HG03095 (cell line): ENCODE data around the gene MAST2.
"Not testable (repeated sequence)": the region's sequence is repeated elsewhere in the genome, so short reads cannot be mapped to it uniquely, and the experiment has no call there.

Experiments
- ATAC-seq: cut with Tn5 transposase; IDR thresholded peaks from one replicate; pipeline ENCODE4 v1.9.1; 2021; ENCODE audit warnings: moderate library complexity; ENCODE audit not compliant: unreplicated experiment

Gene MAST2

GRCh38 chr1:45809761-45810160 lies 6.3 kb downstream of the MAST2 start:
- no peak for ATAC-seq

- no peak for ATAC-seq
These were observed 11.4 kb downstream of the MAST2 start for GRCh38 chr1:45814776-45815175.

DNA sequence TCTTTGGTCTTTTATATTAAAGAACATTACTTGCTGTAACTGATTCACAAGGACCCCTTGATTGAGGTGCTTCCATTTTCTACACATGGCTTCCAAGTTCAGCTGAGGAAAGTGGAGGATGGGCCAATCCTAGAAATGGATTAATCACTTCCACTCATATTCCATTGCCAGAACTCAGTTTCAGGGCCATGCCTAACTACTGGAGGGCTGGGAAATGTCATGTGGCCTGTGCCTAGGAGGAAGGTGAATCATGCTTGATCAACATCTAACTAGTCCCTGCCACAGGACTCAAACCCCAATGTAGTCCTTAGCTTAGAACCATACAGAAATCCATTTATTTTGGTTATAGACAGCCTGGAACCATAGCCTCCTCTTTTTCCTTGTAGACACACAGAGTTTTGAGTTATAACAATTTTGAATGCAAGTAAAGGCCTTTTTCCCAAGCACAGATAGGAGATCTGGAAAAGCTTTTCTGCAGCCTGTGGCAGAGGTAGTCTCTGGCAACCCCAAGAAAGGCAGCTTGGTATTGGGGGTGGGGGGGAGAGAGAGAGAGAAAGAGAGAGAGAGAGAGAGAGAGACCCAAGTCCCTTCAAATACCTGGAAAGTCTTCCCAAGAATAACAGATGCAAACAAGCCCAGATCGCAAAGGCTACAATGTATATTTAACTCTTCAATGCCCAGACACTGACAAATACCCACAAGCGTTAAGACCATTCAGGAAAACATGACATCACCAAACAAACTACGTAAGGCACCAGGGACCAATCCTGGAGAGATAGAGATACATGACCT lies 12.5 kb downstream of the MAST2 start:
- ATAC-seq = no peak

DNA sequence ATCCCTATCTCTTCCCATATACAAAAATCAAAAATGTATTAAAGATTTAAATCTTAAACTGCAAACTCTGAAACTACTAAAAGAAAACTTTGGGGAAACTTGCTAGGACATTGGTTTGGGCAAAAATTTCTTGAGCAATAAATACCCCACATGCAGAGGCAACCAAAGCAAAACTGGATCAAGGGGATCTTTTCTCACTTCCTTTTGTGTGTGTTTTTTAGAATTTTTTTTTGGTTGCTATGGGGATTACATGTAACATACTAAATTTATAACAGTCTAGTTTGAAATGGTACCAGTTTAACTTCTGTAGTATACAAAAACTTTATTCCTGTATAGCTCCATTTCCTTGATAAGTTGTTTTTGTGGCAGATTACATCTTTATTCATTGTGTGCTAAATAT lies 16.8 kb downstream of the MAST2 start:
- no peak for ATAC-seq

- no peak for ATAC-seq
These were observed 17.4 kb downstream of the MAST2 start for GRCh38 chr1:45820788-45821187.

DNA sequence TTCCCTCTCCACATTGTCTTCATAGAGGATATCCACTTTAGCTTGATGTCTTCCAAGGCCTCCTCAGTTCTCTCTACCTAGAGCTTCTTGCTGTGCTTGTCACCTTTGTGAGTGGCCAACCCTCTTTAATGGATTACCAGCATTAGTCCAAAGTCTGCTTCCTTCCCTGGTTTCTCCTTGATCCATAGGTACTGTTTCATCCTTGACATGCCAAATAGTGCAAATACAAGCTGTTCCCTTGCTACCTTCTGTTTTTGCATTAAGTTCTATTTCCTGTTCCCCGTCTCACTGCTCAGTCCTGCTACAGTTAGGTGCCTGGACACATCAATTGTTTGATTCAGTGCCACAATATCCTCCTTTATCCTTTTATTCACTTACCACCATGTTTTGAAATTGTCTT lies 19.2 kb downstream of the MAST2 start:
- no peak for ATAC-seq

- no peak for ATAC-seq
These were observed 21.2 kb downstream of the MAST2 start for GRCh38 chr1:45824607-45825006.

- ATAC-seq = no peak
These were observed 23.8 kb downstream of the MAST2 start for GRCh38 chr1:45827256-45827655.

DNA sequence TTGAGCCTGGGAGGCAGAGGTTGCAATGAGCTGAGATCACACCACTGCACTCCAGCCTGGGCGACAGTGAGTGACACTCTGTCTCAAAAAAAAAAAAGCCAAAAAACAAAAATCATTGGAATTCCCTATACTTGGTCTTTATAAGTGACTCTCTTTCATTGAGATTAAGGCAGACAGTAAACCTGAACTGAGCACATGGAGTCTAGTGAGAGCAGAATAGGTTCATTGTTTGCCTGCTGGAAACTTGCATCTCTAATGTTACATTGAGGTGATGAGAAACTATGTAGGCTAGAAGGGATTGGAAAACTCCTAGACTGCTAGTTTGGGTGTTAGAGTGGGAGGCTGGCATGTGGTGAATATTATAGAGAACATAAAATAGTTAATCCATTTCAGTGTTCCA lies 25.4 kb downstream of the MAST2 start:
- no peak for ATAC-seq

- no peak for ATAC-seq
These were observed 29.9 kb downstream of the MAST2 start for GRCh38 chr1:45833361-45833760.

DNA sequence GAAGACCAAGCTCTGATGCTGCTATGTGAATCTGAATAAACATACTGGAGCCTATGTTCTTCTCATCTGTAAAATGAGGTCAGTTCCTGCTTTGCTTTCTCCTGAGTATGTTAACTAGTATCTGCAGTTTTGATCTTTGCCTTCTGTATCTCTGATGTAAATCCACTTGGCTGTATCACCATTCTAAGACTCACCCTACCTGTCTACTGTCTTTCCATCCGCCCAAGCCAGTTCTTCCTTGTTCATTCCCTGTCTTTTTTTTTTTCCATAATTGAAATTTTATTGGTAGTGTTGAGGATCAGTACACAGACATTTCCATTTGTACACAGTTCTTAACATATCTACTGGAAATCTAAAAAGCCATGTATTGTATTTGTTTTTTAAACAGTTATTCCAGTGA lies 31.3 kb downstream of the MAST2 start:
- no peak for ATAC-seq

- ATAC-seq = no peak
These were observed 33.0 kb downstream of the MAST2 start for GRCh38 chr1:45836451-45836850.

DNA sequence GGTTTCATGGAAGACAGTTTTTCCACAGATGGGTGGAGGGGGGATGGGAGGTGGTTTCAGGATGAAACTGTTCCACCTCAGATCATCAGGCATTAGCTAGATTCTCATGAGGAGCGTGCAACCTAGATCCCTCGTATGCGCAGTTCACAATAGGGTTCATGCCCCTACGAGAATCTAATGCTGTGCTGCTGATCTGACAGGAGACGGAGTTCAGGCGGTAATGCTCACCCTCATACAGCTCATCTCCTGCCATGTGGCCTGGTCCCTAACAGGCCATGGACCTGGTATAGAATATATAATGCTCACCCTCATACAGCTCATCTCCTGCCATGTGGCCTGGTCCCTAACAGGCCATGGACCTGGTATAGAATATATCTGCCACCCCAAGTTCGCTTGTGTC lies 33.4 kb downstream of the MAST2 start:
- ATAC-seq = not testable (repeated sequence)

DNA sequence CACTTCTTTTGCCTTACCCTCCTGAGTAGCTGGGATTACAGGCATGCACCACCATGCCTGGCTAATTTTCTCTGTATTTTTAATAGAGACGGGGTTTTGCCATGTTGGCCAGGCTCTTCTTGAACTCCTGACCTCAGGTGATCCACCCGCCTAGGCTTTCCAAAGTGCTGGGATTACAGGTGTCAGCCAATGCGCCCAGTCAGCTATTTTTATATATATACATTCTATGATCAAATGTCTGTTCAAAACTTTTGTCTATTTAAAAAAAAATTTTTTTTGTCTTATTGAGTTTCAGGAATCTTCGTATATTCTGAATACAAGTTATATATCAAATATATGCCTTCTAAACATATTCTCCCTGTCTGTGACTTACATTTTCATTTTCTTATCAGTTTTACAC lies 34.9 kb downstream of the MAST2 start:
- ATAC-seq = not testable (repeated sequence)

- no peak for ATAC-seq
These were observed 37.3 kb downstream of the MAST2 start for GRCh38 chr1:45840704-45841103.

- ATAC-seq = no peak
These were observed 39.4 kb downstream of the MAST2 start for GRCh38 chr1:45842786-45843185.

DNA sequence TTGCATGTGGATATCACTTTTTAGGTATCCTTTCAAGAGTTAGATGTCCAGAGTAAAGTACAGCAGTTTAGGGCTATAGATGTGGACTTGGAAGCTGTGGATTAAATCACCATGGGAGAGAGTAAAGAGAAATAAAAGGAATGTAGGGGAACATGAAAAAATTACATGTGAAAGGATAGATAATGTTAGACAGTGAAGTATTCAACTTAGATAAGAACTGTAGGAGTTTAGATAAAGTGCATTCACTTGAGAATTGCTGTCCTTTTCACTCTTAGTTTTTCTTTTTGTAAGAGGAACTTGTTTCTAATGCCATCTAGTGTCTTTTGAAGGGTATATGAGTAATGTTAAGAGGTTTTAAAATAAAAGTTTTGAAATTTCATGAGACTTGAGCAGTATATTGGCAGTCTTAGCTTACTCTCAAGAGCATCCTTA lies 40.1 kb downstream of the MAST2 start:
- ATAC-seq = no peak

DNA sequence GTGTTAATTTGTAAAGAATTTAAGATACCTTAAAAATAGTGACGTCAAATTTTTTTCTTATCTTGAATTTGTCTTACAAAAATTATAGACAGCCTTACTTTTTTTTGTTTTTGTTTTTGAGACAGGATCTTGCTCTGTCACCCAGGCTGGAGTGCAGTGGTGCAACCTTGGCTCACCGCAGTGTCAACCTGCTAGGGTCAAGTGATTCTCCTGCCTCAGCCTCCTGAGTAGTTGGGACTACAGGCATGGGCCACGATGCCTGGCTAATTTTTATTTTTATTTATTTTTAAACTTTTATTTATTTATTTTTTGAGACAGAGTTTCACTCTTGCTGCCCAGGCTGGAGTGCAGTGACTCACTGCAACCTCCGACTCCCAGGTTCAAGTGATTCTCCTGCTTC lies 40.6 kb downstream of the MAST2 start:
- not testable (repeated sequence) for ATAC-seq

GRCh38 chr1:45846931-45847330 lies 43.5 kb downstream of the MAST2 start:
- ATAC-seq = no peak

- no peak for ATAC-seq
These were observed 44.7 kb downstream of the MAST2 start for GRCh38 chr1:45848097-45848496.

DNA sequence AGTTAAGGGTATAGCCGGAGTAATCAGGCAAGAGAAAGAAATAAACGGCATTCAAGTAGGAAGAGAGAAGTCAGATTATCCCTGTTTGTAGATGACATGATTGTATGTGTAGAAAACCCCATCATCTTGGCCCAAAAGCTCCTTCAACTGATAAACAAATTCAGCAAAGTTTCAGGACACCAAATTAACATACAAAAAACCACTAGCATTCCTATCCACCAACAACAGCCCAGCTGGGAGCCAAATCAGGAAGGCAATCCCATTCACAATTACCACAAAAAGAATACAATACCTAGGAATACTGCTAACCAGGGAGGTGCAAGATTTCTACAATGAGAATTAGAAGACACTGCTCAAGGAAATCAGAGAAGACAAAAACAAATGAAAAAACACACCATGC lies 45.3 kb downstream of the MAST2 start:
- no peak for ATAC-seq

- no peak for ATAC-seq
These were observed 46.6 kb downstream of the MAST2 start for GRCh38 chr1:45850017-45850416.

DNA sequence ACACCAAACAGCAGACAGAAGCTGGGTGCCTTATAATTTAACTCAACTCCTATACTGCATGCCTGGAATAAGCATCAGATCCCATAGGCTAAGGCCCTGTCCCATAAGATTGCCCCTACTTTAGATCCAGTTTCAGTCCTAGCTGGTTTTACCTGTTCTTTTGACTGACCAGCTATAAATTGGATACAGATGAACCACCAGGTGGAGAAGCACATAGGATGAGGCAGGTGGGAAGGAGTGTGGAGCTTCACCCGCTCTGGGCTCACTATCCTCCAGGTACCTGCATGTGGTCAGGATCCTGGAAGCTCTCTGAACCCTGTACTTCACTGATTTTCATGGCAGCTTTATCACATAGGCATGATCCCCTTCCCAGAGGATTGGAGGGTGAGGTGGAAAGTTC lies 51.3 kb downstream of the MAST2 start:
- no peak for ATAC-seq
